ENCODE data around the gene OSMR.

OSMR gene

DNA sequence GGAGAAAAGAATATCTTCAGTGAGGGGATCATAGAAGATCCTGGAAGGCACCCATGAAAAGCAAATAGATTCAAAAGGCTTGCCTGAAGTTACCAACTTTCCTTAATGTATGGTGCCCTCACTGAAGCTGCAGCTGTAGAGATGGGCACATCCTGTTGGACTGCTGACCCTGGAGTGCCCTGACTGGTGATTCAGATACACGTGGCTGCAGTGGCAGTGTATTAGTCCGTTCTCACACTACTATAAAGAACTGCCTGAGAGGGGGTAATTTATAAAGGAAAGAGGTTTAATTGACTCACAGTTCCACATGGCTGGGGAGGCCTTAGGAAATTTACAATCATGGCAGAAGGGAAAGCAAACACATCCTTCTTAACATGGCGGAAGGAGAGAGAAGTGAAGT is 80.3 kb downstream of the OSMR start:
- no peak for DNase-seq (ENCODE audit: low spot score)

DNA sequence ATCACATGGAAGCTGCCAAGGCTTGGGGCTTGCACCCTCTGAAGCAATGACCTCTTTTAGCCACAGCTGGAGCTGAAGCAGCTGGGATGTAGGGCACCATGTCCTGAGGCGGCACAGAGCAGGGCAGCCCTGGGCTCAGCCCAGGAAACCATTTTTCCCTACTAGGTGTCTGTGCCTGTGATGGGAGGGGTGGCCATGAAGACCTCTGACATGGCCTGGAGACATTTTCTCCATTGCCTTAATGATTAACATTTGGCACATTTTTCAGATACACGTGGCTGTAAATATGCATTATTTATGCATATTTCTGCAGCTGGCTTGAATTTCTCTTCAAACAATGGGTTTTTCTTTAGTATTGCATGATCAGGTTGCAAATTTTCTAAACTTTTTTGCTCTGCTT is 81.7 kb downstream of the OSMR start:
- no peak for DNase-seq (ENCODE audit: low spot score)

DNA sequence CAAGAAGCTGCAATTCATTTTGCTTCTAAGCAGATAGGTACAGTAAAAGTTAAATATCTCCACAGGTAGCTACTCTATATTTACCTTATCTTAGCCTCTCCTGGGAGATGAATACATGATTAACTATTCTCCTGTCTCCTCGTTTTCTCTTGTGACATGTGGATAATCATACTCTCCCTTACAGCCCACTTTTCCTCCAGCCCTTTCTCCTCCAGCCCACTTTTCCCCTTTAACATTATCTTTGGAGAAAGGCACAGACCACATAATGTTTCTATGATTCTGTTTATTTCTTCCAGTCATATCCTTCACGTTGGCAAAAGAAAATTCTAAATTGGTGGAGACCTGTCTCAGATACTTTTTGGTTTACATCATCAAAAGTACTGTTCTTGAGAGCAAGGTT is 84.0 kb downstream of the OSMR start:
- no peak for DNase-seq (ENCODE audit: low spot score)

DNA sequence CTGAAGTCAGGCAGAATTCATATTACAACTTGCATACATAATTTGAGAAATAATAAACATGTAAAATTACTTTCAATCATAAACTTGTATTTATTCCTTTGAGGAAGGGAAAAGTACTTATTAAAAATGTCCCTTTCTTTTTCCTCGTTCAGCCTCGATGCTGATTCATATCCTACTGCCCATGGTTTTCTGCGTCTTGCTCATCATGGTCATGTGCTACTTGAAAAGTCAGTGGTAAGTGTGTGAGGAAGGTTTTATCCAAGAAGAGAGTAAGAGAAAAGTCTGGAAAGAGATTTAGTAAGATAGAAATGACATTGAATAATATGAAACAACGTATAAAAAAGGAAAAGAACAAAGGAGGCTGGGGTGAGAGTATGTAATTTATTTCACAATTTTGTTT is 85.9 kb downstream of the OSMR start:
- DNase-seq (ENCODE audit: low spot score): no peak

DNA sequence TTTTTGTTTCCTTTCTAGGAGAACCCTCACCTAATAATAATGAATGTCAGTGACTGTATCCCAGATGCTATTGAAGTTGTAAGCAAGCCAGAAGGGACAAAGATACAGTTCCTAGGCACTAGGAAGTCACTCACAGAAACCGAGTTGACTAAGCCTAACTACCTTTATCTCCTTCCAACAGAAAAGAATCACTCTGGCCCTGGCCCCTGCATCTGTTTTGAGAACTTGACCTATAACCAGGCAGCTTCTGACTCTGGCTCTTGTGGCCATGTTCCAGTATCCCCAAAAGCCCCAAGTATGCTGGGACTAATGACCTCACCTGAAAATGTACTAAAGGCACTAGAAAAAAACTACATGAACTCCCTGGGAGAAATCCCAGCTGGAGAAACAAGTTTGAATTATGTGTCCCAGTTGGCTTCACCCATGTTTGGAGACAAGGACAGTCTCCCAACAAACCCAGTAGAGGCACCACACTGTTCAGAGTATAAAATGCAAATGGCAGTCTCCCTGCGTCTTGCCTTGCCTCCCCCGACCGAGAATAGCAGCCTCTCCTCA is 87.1 kb downstream of the OSMR start:
- no peak for DNase-seq (ENCODE audit: low spot score)

DNA sequence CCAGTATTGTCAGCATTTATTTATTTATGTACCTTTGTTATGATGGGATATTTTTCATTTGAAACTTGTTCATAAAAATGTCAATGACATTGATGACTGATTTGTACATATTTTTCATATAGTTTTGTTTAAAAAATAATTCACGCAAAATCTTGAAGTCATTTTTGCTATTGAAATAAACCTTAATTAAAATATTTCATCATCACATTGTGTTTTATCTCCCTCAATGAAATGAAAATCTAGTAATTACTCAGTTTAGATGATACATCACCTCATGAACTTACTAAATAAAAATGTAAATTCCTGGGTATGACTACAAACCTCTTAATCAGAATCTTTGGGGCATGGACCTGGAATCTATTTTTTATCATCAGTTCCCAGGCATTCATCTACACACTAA is 89.6 kb downstream of the OSMR start:
- DNase-seq (ENCODE audit: low spot score): no peak

DNA sequence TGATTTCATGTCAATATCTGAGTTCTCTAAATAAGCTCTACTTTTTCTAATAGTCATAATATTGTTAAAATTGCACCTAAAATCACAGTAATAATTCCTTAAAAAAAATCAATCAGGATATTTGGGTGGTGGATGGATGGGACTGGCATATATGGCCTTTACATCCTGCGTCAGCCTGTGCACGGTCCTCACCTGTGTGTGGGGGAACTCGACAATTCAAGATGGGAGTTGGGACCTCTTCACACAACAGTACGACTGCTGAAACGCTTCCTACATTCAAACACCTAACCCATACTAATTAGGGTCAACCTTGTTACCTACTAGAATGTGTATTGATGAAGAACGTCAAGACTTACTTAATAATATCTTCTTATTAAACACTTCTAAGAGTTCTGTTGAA is 90.5 kb downstream of the OSMR start:
- no peak for DNase-seq (ENCODE audit: low spot score)

DNA sequence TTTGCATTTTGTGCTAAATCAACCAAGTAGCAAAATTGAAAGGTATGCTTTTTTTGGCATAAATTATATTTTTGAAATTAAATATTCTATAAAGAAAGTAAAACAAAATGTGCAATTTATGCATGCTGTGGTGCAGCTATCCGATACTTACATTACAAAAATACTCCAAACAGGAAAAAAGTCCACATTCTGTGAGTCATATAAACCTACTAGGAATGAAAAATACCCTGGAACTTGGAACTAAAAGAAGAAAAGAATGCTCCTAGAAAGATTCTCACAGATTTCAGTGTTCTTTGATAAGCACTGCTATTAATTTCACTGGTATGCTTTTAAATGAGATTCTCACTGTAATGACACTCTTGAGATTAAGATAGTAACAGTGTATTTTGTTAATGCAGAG is 92.6 kb downstream of the OSMR start:
- DNase-seq (ENCODE audit: low spot score): no peak

DNA sequence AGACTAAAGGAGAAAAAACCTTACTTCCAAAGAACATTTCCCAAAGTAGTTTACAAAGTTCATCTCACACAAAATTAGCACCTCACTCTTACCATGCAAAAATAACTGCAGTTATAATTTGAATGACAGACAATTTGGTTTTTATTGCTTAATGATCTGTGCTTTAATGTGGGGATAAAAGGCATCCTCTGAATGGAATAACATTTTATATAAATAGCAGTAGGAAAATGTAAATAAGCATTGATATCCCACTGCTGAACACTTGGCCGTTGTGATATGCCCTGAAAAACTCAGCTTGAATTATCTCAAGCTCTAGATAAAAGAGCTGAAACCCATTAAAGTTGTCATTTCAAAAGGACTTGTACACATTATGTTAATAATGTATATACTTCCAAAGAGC is 93.2 kb downstream of the OSMR start:
- no peak for DNase-seq (ENCODE audit: low spot score)

DNA sequence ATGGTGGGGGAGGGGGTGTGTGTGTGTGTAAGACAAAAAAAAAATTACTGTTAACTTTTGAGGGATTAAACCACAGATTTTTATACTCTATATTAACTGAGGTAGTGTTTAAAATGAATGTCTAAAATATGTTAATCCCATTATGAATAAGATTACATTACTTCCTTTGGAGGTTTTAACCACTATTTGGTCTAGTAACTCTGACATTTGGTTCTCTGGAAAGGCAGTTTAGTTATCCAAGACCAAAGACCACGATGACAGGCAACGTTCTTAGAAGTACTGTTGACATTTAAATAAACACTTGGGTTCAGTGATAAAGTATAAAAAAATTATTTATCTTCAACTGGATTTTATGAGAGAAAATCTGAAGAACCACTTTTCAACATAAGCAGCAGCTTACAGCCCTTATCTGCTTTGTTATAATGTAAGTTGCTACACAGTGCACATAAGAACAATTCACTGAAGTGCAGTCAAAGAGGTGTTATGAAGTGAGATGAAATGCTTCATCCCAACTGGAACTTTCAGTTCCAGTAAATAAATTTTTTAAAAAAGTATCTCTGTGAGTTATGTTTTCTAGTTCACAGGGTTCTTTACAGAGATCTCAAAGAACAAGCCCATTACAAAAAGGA is 94.5 kb downstream of the OSMR start:
- DNase-seq (ENCODE audit: low spot score): no peak

DNA sequence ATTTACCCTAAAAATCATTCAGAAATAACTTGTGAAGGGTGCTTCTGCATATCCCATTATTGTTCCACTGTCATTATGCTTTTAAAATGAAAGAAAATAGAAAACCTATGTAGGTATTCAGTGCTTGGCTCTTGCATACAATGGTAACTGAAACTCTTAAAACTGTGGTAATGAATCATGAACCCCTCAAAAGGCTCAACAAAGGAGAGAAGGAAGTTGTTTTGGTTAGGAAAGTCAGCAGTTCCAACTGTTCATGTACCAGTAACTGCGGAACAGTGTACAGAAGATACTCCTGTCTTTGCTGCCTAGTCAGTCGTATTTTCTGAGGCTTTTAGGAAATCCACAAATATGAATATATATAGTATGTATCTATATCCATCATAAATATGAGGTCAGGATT is 96.1 kb downstream of the OSMR start:
- DNase-seq (ENCODE audit: low spot score): no peak

DNA sequence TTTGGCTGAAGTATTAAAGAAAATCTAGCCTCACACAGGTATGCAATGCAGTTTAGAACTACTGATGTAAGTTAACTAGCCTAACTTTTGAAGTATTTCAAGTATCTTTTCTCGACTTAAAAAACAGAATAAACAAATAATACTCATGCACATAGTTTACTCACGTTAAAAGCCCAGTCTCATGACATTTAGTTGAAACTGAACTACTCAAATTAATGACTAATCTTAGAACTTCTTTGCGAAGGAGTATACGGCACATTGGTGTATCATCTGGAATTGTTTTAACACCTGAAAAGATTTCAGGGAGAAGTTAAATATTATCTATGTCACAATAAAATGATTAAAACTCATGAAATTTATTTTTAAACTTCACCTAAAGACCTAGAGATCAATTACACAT is 98.5 kb downstream of the OSMR start:
- DNase-seq (ENCODE audit: low spot score): no peak

DNA sequence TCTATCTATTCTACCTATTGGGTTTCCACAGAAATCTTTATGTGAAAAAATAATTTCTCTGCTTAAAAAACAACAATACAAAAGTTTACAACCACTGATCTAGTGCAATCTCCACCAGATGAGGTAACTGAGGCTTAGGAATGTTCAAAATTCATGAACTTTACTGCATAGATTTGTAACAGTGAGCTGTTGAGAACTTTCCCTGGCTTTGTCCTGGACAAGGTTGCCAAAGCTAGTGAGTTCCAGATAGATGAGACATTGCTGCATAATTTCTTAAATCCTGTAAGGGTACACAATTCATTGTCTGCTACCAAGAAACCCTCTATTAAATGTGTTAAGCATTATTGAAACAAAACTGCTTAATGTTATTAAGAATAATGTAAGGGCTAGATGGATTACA is 102.7 kb downstream of the OSMR start:
- DNase-seq (ENCODE audit: low spot score): no peak

DNA sequence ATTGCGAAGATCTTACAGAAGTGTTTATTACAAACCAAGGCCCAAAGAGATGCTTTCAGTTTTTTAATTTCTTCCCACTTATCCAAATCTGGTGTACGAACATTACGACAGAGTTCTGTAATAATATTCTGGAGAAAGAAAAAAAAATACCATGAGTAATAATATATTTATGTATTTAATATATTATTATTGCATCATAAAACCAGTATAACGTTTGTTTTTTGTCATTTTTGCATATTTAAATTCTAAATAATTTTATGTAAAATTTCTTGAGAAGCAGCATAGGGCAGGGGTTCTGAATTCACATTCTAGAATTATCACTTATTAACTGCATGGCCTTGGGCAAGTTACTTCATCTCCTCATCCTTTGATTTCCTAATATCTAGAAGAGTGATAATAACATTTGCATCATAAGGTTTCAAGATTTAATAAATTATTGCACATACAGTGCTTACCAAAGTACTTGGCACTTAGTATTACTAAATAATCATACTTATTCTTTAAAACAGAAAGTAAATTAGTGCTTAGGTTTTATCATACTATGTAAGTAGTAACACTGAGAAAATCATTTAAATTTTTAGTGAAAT is 107.7 kb downstream of the OSMR start:
- DNase-seq (ENCODE audit: low spot score): no peak

DNA sequence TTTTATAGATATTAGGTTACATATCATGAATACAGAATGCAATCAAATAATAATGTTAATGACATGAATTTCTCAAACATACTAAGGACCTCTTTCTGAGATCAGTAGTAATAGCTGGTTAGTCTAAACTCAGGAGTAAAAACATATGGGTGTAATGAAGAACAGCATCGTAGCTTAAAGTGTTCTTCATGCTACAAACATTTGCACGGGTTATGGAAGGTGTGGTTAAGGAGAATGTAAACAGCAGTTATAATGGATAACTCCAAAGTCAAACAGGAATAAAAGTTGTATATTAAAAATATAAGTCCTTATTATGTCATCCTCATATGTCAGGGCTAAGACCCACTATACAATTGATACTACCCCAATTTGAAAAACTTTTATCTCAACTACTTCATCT is 115.9 kb downstream of the OSMR start:
- no peak for DNase-seq (ENCODE audit: low spot score)

DNA sequence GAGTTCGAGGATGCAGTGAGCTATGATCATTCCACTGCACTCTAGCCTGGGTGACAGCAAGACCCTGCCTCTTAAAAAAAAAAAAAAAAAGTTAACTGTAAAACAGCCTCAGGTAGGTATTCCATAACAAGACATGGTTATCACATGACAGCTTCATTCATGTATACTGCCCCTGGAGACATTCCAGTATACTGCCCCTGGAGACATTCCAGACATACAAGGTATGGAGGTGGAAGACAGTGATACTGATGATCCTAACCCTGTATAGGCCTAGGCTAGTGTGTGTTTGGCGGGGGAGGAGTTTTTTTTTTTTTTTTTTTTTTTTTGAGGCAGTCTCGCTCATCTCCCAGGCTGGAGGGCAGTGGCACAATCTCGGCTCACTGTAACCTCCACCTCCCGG is 122.9 kb downstream of the OSMR start:
- DNase-seq (ENCODE audit: low spot score): no peak

DNA sequence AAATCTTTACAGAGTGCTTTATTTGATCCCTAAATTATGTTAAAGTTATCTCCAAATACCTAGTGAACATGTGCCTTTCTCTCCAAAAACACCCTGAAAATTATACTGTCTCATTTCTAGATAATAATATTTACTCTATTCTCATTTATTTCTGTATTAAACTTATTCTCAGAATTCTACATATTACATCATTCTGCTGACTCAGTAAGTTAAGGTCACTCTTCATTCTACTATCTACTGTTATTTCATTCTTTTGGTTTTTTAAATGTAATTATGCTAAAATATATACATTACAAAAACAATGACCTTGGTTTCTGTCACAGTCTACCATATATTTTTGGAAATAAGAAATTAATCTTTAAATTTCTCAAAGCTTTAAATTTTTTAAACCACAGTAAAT is 132.2 kb downstream of the OSMR start:
- no peak for DNase-seq (ENCODE audit: low spot score)

DNA sequence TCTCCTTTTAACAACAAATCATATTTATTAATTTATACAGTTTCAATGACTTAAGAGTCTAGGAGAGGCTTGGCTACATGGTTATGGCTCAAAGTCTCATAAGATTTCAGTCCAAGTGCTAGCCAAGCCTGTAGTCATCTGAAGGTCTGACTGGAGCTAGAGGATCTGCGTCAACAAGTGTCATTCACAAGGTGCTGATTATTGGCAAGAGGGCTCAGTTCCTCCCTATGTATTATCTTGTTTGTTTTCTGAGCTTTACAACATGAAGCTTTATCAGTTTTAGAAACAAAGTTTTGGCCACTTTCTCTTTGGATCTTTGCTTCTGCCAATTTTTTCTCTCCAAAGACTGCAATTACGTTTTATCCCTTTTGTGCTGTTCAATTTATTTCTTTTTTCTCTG is 133.7 kb downstream of the OSMR start:
- no peak for DNase-seq (ENCODE audit: low spot score)
